Peyer's patch (tissue), 4 donors: Measurements from ENCODE around the gene ACCSL.

Experiments used
- POLR2A ChIP-seq, 2 donors: fragments of 450-650 bp; IDR thresholded peaks; one replicate each; pipeline ENCODE4 v1.5.1; 2017; ENCODE audit warnings: antibody characterized with exemption in 2 of 2, mild to moderate bottlenecking in 2 of 2, moderate library complexity in 2 of 2
- TF ChIP-seq, protein P1 (sequence below), 6 experiments: fragments of 450-650 bp in 4 of 6; fragments of 200-600 bp in 2 of 6; sonication (generic) in 1 of 6; IDR thresholded peaks; one replicate each; pipeline ENCODE4 v1.5.1; 2017 to 2019; ENCODE audit warnings: antibody characterized with exemption in 6 of 6, mild to moderate bottlenecking in 3 of 6, moderate library complexity in 1 of 6

DNA sequence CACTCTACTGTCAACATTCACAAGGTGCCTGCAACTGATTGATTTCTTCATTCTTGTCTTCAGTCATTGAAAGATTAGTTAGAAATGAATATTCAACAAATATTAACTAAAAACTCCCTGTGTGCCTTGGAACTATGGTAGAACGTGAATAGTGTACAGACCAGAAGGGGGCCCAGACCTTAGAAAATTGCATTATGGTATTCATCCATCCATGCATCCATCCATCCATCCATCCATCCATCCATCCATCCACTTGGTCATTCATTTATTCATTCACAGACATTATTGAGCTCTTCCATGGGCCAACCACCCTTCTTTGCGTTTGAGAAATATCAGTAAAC, 10.2 kb upstream of the ACCSL start:
- TF ChIP-seq, protein P1, sequence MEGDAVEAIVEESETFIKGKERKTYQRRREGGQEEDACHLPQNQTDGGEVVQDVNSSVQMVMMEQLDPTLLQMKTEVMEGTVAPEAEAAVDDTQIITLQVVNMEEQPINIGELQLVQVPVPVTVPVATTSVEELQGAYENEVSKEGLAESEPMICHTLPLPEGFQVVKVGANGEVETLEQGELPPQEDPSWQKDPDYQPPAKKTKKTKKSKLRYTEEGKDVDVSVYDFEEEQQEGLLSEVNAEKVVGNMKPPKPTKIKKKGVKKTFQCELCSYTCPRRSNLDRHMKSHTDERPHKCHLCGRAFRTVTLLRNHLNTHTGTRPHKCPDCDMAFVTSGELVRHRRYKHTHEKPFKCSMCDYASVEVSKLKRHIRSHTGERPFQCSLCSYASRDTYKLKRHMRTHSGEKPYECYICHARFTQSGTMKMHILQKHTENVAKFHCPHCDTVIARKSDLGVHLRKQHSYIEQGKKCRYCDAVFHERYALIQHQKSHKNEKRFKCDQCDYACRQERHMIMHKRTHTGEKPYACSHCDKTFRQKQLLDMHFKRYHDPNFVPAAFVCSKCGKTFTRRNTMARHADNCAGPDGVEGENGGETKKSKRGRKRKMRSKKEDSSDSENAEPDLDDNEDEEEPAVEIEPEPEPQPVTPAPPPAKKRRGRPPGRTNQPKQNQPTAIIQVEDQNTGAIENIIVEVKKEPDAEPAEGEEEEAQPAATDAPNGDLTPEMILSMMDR (IDR thresholded peaks at IDR 0.05), result no peak
- no peak for TF ChIP-seq POLR2A (IDR thresholded peaks at IDR 0.05)
